Tibial nerve (tissue), 4 donors: Measurements from ENCODE around the gene SV2B. TPM values are rescaled to one million over a fixed set of nuclear protein-coding genes. Genes with fewer than 3 reads are reported as not detected.

Experiments used
- DNase-seq, 2 donors: peaks; one replicate each; pipeline ENCODE4 v3.0.0-alpha.2; 2019; ENCODE audit warnings: low spot score in 2 of 2
- H3K27ac ChIP-seq, 4 donors: fragments of 200-600 bp; sonication (generic) in 3 of 4; one replicate each; pipeline ENCODE4 v1.5.1; 2017 to 2019; ENCODE audit warnings: mild to moderate bottlenecking in 1 of 4
- H3K27me3 ChIP-seq, 2 donors: fragments of 200-600 bp; sonication (generic) in 1 of 2; one replicate each; pipeline versions ENCODE4 v1.5.1 to v1.6.0; 2017 to 2019
- H3K36me3 ChIP-seq, 3 donors: fragments of 200-600 bp; sonication (generic); one replicate each; pipeline ENCODE4 v1.5.1; 2018 to 2019
- H3K4me1 ChIP-seq, 4 donors: fragments of 200-600 bp; sonication (generic) in 3 of 4; one replicate each; pipeline ENCODE4 v1.5.1; 2017 to 2019
- H3K4me3 ChIP-seq, 4 donors: fragments of 200-600 bp; sonication (generic) in 3 of 4; one replicate each; pipeline ENCODE4 v1.5.1; 2017 to 2019; ENCODE audit warnings: mild to moderate bottlenecking in 1 of 4, moderate library complexity in 1 of 4
- H3K9me3 ChIP-seq, 4 donors: fragments of 200-600 bp; sonication (generic) in 3 of 4; one replicate each; pipeline ENCODE4 v1.5.1; 2017 to 2019
- EP300 ChIP-seq, 2 donors: sonication (generic); formaldehyde crosslinking; IDR thresholded peaks; one replicate each; pipeline ENCODE4 v1.6.1; 2017; ENCODE audit warnings: antibody characterized with exemption in 2 of 2, mild to moderate bottlenecking in 1 of 2
- POLR2A ChIP-seq, 2 donors: fragments of 450-650 bp; IDR thresholded peaks; one replicate each; pipeline ENCODE4 v1.6.1; 2017; ENCODE audit warnings: antibody characterized with exemption in 2 of 2, mild to moderate bottlenecking in 2 of 2, moderate library complexity in 2 of 2
- WGBS, 2 donors: methylation state at CpG; one replicate each; pipeline ENCODE4 v1.1.5; 2018; 5-methylcytosine and 5-hydroxymethylcytosine counted together
- total RNA-seq, 4 donors: library from RNA; depleted of rRNA; stranded (reverse); fragments of >200 nt; gene quantifications; one replicate each; pipeline ENCODE4 v1.1.0, GENCODE V29; 2016
- TF ChIP-seq, protein P1 (sequence below), 5 experiments: fragments of 200-600 bp in 3 of 5; fragments of 450-650 bp in 2 of 5; sonication (generic) in 3 of 5; IDR thresholded peaks; one replicate each; pipeline ENCODE4 v1.5.1; 2016 to 2019; ENCODE audit warnings: antibody characterized with exemption in 5 of 5, mild to moderate bottlenecking in 3 of 5, moderate library complexity in 2 of 5

SV2B gene
- total RNA-seq, 4 donors from 2014 or later: 8.3 to 20.5 (median 17.1) TPM

DNA sequence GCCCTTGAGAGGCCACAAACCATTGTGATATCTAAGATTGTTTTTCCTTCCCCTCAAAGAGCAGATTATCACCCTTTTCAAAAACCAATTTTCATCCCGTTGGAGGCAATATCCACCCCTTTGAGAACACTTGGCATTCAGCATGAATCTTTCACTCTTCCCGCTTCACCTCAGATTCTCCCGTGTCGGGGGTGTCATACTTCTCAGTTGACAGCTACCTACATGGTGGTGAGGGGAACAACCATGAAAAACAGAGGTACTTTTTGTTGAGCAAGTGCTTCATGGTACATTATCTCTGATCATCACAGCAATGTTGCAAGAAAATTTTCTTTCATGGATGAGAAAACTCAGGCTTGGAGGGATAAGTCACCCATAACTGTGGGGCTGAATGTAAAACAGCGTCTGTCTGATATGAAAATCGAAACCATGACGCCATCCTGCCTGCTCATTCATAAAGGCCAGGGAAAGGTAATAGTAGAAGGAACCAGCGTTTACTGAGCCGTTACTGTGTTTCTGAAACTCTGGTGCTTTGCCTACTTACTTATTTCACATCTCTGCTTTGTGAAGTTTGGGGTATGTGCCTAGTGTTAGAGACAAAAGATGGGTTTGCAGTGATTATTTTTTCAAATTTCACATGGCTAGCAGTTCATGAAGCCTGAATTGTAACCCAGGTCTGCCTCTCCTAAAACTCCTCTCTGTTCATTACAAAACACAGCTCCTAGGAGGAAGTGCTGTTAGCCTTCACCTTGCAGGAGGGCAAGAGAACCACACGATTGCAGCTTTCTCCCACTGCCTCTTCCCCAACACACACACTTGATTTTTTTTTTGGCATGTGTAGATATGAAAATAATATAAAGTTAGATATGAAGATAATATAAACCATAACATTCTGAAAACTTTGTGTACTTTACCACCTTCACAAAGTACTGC is 35.4 kb downstream of the SV2B start:
- Histone ChIP-seq H3K36me3 (no peaks in the 10 kb centered on the region), H3K9me3 (peaks cover 0 to 7% (median 0%) of the 10 kb centered on the region in 4 donors), H3K4me1 (no peaks in the 10 kb centered on the region), H3K27ac (no peak overlapping the region), H3K27me3 (no peaks in the 10 kb centered on the region), H3K4me3 (no peak overlapping the region)
- TF ChIP-seq, protein P1, sequence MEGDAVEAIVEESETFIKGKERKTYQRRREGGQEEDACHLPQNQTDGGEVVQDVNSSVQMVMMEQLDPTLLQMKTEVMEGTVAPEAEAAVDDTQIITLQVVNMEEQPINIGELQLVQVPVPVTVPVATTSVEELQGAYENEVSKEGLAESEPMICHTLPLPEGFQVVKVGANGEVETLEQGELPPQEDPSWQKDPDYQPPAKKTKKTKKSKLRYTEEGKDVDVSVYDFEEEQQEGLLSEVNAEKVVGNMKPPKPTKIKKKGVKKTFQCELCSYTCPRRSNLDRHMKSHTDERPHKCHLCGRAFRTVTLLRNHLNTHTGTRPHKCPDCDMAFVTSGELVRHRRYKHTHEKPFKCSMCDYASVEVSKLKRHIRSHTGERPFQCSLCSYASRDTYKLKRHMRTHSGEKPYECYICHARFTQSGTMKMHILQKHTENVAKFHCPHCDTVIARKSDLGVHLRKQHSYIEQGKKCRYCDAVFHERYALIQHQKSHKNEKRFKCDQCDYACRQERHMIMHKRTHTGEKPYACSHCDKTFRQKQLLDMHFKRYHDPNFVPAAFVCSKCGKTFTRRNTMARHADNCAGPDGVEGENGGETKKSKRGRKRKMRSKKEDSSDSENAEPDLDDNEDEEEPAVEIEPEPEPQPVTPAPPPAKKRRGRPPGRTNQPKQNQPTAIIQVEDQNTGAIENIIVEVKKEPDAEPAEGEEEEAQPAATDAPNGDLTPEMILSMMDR (IDR thresholded peaks at IDR 0.05): no peak
- no peak for TF ChIP-seq EP300 (IDR thresholded peaks at IDR 0.05)
- no peak for TF ChIP-seq POLR2A (IDR thresholded peaks at IDR 0.05)
- WGBS, 2 donors: 82 to 84% methylated on average over 10 of the region's 10 CpGs
- no peak for DNase-seq

DNA sequence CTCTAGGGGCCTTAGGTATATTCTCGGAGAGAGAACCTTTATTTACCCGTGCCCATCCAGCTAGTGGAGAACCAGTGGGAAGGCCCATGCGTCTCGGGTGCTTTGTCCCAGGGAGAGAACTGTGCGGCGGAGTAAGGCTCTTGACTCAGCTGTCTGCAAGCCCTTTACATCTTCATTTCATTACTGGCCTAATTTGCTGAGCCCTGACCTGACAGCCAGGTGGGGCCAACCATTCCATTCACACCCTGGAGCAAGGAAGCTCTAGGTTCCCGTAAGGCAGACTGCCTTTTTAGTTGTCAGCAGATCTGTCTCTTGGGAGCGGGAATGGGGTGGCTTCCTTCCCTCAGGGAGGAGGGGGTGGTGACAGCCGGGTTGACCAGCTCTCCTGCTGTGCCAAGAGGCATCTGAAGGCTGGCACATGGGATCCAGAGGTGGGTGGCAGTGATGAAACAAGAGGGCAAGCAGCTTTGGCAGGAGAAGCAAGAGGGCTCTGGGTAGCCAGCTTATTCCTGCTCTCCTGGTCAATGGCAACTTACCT is 36.4 kb downstream of the SV2B start:
- 73 to 87% methylated on average over 9 of the region's 9 CpGs for WGBS, 2 donors
- H3K9me3 ChIP-seq: peaks cover 0 to 7% (median 0%) of the 10 kb centered on the region in 4 donors
- H3K4me3 ChIP-seq: no peak overlapping the region
- H3K36me3 ChIP-seq: no peaks in the 10 kb centered on the region
- TF ChIP-seq, protein P1 (IDR thresholded peaks at IDR 0.05): no peak
- TF ChIP-seq EP300 (IDR thresholded peaks at IDR 0.05) (no peak), POLR2A (IDR thresholded peaks at IDR 0.05) (no peak)
- DNase-seq: no peak
- H3K27me3 ChIP-seq: no peaks in the 10 kb centered on the region
- H3K4me1 ChIP-seq: peaks cover 0 to 6% (median 0%) of the 10 kb centered on the region in 4 donors
- no peak overlapping the region for H3K27ac ChIP-seq

- WGBS, 2 donors: 41 to 53% methylated on average over 1 of the region's 1 CpG
- Histone ChIP-seq H3K36me3 (no peaks in the 10 kb centered on the region), H3K27me3 (no peaks in the 10 kb centered on the region), H3K4me3 (no peak overlapping the region), H3K27ac (no peak overlapping the region), H3K4me1 (peaks cover 0 to 6% (median 0%) of the 10 kb centered on the region in 4 donors), H3K9me3 (peaks cover 0 to 7% (median 0%) of the 10 kb centered on the region in 4 donors)
- TF ChIP-seq EP300 (IDR thresholded peaks at IDR 0.05) (no peak), POLR2A (IDR thresholded peaks at IDR 0.05) (no peak)
- TF ChIP-seq, protein P1 (IDR thresholded peaks at IDR 0.05): no peak
- DNase-seq: no peak
These were observed 40.5 kb downstream of the SV2B start for GRCh38 chr15:91140601-91141000.

DNA sequence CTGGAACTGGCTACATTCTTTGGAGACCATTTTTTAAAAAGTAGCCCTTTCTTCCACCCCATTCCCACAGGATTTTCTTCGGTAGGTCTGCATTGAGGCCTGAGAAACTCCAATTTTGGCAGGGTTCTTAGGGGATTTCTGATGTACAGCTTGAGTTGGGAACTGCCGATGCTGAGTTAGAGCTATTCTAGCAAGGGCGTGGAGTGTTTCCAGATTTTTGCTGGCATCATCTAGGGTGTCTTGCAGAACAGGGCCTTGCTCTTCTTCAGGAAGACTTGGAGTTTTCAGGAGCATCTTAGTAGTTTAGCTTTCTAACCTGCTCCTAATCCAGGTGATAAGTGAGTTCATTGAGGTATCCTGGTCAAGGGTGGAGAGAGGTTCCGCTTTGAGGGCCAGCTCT is 41.0 kb downstream of the SV2B start:
- DNase-seq: no peak
- H3K36me3 ChIP-seq: no peaks in the 10 kb centered on the region
- H3K27me3 ChIP-seq: no peaks in the 10 kb centered on the region
- H3K9me3 ChIP-seq: peaks cover 0 to 7% (median 0%) of the 10 kb centered on the region in 4 donors
- peaks cover 0 to 6% (median 0%) of the 10 kb centered on the region in 4 donors for H3K4me1 ChIP-seq
- H3K27ac ChIP-seq: no peak overlapping the region
- no peak overlapping the region for H3K4me3 ChIP-seq
- TF ChIP-seq, protein P1 (IDR thresholded peaks at IDR 0.05): no peak
- TF ChIP-seq POLR2A (IDR thresholded peaks at IDR 0.05) (no peak), EP300 (IDR thresholded peaks at IDR 0.05) (no peak)
- WGBS, 2 donors: 64 to 73% methylated on average over 4 of the region's 4 CpGs
